Renal pelvis (tissue), 4 donors: ENCODE results near the gene TTL. TPM values are rescaled to one million over a fixed set of nuclear protein-coding genes. Genes with fewer than 3 reads are reported as not detected.

Experiments used
- DNase-seq: peaks from one replicate; pipeline ENCODE4 v3.0.0-alpha.2; 2013
- polyA plus RNA-seq, 3 donors: library from polyadenylated mRNA; unstranded; fragments of 120-200 nt; gene quantifications; one replicate each; pipeline ENCODE4 v1.2.1, GENCODE V29; 2013; ENCODE audit not compliant: insufficient read length in 3 of 3

Gene TTL
- polyA plus RNA-seq, 3 donors: 35.2 to 40.2 (median 37.9) TPM

DNA sequence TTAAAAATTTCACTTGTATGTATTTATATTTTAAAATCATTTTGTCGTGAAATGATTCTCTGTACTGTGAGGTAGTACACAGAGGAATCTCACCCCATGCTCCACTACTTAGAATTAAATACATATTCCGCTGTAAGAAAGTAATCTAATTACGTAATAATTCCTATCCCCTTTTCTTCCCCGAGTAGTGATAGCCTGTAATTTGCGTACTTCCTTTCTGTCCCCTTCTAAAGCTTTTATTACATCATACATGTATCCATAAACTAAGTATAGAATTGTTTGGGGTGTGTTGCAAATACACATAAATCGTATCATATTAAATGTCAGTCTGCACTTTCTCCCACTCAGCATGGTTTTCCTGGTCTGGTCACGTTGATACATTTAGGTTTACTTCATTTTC lies 90.0 kb downstream of the TTL start:
- DNase-seq: no peak

DNA sequence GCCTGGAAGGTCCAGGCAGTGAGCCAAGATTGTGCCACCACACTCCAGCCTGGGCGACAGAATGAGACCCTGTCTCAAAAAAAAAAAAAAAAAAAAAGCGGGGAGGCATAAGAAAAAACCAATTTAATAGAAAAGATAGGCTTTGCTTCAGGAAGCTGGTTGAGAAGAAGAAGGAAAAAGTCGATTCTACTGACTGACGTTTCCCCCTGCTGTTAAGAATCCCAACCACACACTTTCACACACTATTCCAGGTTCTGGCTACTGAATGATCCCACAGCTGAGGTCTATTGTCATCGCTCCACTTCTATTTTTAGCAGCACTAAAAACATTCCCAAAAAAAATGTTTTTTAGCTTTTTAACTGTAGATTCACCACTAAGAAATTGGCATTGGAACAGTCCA lies 95.8 kb downstream of the TTL start:
- DNase-seq: no peak

DNA sequence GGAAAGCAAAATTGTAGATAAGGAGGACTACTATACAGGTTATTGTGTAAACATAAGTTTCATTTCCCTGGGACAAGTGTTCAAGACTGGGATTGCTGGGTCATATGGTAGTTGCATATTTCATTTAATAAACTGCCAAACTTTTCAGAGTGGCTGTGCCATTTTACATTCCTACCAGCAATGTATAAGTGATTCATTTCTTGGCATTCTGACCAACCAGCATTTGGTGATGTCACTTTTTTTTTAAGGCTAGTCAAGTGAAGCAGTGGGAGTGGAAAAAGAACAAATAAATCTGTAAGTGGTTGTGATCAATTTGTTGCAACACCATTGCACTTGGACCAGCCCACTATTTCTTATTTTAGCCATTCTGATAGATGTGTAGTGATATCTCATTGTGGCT lies 97.3 kb downstream of the TTL start:
- DNase-seq: no peak

DNA sequence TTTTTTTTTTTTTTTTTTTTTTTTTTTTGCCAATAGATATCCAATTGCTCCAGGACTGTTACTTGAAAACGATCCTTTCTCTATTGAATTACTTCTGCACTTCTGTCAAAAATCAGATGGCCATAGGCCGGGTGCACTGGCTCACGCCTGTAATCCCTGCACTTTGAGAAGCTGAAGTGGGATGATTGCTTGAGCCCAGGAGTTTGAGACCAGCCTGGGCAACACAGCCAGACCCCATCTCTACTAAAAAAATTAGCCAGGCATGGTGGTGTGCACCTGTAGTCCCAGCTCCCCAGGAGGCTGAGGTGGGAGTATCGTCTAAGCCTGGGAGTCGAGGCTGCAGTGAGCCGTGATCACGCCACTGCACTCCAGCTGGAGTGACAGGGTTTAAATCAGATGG lies 98.1 kb downstream of the TTL start:
- no peak for DNase-seq

DNA sequence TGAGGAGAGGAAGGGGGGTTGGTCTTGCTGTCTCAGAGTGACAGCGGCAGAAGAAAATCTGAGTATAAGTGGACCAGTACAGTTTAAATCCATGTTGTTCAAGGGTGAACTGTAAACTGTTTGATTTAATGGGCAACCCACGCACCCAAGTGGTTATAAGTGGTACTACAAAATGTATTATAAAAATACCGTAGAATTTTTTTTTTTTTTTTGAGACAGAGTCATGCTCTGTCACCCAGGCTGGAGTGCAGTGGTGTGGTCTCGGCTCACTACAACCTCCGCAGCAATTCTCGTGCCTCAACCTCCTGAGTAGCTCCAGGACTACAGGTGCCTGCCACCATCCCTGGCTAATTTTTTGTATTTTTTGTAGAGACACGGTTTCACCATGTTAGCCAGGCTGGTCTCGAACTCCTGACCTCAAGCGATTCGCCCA lies 100.4 kb downstream of the TTL start:
- peak; percentile 48 for DNase-seq

DNA sequence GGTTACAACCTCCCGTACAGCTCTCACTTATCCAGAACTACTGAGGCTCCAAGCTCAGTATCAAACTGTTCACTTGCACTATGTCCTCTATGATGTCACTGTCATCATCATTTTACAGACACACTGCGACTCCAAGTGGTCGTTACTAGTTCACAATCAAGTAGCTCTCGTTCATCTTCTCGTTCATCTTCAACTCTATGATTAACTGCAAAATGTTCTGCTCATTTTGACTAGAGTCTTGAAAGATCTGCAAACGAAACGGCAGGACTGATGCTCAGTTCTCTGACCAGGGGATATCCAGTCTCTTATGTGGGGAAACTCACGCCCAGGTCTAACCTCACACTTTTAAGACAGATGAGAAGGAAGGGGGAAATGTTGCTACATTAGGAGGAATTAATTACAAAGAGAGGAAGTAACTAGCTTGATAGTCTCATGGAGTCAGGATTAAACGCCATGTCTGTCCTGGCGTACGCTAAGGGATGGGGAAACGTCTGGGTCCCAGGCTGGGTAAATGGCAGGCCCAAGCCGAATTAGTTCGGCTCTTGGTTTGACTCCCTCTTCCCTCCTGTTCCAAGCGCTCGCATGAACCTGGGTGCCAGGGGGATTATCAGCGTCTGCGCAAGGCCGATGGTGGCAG lies 101.7 kb downstream of the TTL start:
- peak; percentile 9 for DNase-seq

DNA sequence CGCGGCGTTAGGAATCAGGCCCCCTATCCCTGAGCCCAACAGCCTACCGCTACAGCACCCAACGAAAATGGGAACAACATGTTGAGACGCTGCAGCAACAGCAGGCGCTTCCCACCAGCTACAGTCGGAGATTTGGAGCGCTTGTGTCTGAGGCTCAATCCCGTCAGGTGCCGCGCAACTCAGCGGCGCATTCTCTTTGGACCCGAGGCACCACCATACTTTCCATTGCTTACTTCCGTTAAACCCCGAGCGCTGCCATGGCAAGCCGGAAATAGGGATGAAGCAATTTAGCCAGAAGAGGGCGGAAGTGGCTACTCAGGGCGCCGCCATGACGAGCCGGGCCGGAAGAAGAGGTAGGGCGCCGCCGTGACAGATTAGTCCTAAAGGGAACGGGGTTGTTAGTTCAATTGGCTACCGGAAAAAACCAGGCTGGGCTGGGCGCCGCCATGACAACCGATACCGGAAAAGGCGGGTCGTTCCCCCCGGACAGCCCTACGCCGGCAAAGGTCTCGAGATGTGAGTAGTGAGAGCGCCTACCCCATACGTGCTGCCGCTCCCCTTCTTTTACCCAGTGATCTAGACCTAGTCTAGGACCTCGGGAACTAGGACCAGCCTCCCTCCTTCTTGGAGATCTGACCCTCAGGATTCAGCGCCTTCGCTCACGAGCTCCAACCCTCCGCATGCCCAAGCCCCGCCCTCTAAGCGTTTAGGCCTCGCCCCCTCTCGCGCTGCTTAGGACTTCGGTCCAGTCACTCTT lies 102.4 kb downstream of the TTL start, which contains the start of gene CHCHD5:
CHCHD5 (plus strand) TSS at position 476 of the 757 bp plus-strand sequence; CDS start at position 515, 39 bp downstream.
- peak; percentile 95 for DNase-seq

DNA sequence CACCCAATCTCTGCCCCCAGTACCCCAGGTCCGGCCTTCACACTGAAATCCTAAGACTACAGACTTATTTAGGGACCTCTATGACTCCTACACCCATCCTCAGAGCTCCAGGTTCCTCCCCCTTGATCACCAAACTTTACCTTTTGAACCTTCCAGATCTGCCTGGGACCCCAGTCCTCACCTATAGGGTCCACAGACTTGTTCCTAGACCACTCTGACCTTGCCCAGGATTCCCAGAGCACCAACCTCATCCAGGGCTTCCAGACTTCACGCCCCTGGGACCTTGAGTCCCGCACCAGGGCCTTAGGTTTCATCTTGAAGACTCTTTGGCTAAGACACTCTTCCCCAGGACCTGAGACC lies 102.9 kb downstream of the TTL start:
- no peak for DNase-seq

DNA sequence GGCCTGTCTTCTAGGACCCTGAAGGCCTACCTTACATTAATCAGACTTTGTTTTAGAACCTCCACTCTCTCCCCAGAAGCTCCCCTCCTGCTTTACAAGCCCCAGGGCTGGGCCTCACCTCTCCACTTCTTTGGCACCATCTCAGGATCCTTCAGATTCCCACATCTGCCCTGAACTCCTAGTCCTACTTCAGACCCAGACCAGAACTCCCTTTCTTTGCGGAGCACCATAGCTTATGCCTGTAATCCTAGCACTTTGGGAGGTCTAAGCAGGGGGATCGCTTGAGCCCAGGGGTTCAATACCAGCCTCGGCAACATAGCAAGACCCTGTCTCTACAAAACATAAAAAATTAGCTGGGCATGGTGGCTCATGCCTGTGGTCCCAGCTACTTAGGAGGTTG lies 103.4 kb downstream of the TTL start:
- DNase-seq: no peak

DNA sequence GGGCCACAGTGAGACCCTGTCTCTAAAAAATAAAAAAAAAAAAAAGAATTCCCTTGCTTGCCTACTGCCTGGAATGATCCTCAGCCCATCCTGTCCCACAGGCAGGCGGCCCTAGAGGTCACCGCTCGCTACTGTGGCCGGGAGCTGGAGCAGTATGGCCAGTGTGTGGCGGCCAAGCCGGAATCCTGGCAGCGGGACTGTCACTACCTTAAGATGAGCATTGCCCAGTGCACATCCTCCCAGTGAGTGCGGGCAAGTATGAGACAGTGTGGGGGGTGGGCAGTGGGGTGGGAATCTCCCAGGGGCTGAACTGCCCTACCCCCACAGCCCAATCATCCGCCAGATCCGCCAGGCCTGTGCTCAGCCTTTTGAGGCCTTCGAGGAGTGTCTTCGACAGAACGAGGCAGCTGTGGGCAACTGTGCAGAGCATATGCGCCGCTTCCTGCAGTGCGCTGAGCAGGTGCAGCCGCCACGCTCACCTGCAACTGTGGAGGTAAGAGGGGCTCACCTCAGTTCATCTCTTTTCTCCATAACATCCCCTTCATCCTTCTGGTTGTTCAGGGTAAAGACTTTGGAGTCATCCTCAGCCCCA lies 104.0 kb downstream of the TTL start:
- no peak for DNase-seq

DNA sequence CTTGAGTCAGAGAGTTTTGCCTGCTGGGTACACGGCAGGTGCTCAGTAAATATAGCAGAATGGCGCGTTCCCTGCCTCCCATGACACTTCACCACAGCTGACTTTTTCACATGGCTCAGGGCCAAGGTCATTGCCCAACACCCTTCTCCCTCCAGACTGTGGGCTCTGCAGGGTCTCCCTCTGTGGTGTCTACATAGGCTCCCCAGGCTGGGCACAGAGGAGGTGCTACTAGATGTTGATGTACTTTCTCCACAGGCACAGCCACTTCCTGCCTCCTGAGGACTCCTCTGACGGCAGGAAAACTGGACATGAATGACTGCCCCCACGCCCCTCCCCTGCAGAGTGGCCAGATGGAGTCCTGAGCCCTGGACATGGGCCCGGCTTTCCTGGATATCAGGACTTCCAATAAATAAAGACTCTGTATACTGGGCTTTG lies 106.7 kb downstream of the TTL start:
- DNase-seq: no peak

Other genes with a start within 250 kb of the TTL start
- gene ZC3H8, start 227.1 kb upstream of the TTL start, polyA plus RNA-seq: 10 to 100 TPM; 17.2 to 26.1 (median 25.1) TPM
- gene ZC3H6, start 206.6 kb upstream of the TTL start, polyA plus RNA-seq: 10 to 100 TPM in 1 of 3 donors, 1 to 10 TPM in 2; 6.9 to 10.6 (median 8.8) TPM
- gene RGPD8, start 48.5 kb upstream of the TTL start, polyA plus RNA-seq: 1 to 10 TPM; 4.0 to 7.1 (median 4.7) TPM
- 10 to 100 TPM; 21.0 to 25.2 (median 24.2) TPM for gene POLR1B, start 60.3 kb downstream of the TTL start, polyA plus RNA-seq
- gene CHCHD5, start 102.5 kb downstream of the TTL start, polyA plus RNA-seq: 10 to 100 TPM; 32.7 to 37.7 (median 37.1) TPM
- gene SLC20A1, start 163.8 kb downstream of the TTL start, polyA plus RNA-seq: 10 to 100 TPM; 40.0 to 51.5 (median 49.1) TPM
- 1 to 10 TPM in 1 of 3 donors, under 1 TPM in 1, not detected in 1; 0.34 to 1.4 TPM for gene NT5DC4, start 238.9 kb downstream of the TTL start, polyA plus RNA-seq